ENCODE measurements around the gene IMMP2L.

DNA sequence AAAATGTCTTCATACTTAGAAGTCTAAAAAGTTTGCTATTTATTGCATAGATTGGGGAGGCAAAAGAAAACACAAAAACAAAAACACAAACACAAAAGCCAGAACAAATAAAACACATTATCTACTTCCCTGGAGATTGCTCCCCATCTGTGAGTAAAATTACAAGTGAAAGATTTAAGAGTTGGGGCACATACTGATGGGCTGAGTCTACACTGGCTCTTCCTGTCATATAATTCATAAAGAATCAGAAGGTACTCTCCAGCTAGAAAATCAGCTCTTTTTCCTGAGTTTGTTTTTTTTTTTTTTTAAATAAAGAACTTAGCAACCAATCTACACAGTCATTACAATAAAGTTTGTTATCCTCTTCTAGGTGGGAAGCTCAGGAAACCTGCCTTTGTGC, 663.8 kb downstream of the IMMP2L start:
- TF ChIP-seq, protein P1, sequence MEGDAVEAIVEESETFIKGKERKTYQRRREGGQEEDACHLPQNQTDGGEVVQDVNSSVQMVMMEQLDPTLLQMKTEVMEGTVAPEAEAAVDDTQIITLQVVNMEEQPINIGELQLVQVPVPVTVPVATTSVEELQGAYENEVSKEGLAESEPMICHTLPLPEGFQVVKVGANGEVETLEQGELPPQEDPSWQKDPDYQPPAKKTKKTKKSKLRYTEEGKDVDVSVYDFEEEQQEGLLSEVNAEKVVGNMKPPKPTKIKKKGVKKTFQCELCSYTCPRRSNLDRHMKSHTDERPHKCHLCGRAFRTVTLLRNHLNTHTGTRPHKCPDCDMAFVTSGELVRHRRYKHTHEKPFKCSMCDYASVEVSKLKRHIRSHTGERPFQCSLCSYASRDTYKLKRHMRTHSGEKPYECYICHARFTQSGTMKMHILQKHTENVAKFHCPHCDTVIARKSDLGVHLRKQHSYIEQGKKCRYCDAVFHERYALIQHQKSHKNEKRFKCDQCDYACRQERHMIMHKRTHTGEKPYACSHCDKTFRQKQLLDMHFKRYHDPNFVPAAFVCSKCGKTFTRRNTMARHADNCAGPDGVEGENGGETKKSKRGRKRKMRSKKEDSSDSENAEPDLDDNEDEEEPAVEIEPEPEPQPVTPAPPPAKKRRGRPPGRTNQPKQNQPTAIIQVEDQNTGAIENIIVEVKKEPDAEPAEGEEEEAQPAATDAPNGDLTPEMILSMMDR (optimal IDR thresholded peaks at IDR 0.05 in 1 of 3, IDR thresholded peaks at IDR 0.05 in 1 of 3, conservative IDR thresholded peaks at IDR 0.05 in 1 of 3; ENCODE audit: extremely low read depth in 1 of 3, insufficient read depth in 2 of 3, low read length in 3 of 3) = no peak
- TF ChIP-seq EZH2 (IDR thresholded peaks at IDR 0.05; ENCODE audit: low read length) = no peak

Measured in keratinocyte (primary cell).